SK-MEL-5 (cell line): ENCODE results near the gene RNF126. TPM values are rescaled to one million over a fixed set of nuclear protein-coding genes. Genes with fewer than 3 reads are reported as not detected.
"Not testable (repeated sequence)": the region's sequence is repeated elsewhere in the genome, so short reads cannot be mapped to it uniquely, and the experiment has no call there.

Experiments used
- DNase-seq: peaks from one replicate; pipeline ENCODE4 v3.0.0-alpha.2; 2016; ENCODE audit warnings: low read depth, low spot score
- in situ Hi-C: cut with HindIII; loops from 2 replicates; pipeline ENCODE4 v1.10.0; 2016; ENCODE audit warnings: low sequenced_read_pairs, high pct_unique_total_duplicates, low pct_unique_long_range_greater_than_20kb
- total RNA-seq: library from RNA; depleted of rRNA; stranded (reverse); fragments of >200 nt; shearing (Covaris generic); gene quantifications from 2 replicates; pipeline ENCODE4 v1.2.3, GENCODE V29; 2014

RNF126 gene
- total RNA-seq, 1 experiment from 2014 or later: 29.6 TPM

DNA sequence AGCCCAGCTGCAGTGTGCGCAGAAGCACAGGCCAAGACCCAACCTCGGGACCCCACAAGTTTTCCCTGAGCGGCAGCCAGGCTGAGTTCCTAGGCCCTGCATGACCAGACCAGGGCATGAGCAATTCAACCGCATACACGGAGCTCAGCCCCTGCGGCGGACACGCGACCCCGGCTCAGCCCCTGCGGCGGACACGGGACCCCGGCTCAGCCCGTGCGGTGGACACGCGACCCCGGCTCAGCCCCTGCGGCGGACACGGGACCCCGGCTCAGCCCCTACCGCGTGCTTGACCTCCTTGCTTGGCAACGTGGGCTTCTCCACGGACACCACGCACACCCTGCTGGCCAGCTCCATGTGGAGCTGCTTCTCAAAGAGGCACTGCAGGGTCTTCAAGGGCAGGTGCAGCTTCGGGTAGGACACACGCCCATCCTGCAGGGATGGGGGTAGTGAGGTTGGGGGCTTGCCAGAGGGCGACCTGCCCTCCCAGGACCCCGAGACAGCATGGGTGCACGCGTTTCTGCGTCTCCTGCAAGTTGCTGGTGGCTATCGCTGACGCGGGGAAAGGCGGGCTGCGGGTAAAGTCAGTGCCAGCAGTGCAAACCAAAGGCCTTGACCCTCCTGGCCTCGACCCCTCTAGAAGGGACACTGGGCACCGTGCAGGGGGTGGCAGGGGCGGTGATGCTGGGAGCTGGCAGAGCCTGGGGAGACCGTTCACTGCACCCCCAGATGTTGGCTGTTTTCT lies 39.7 kb downstream of the RNF126 start:
- no peak for DNase-seq

GRCh38 chr19:622666-623065 lies 40.3 kb downstream of the RNF126 start:
- in situ Hi-C loops: no loop called here
- no peak for DNase-seq

More for the DNA sequence above, 39.7 kb downstream of the RNF126 start:
- in situ Hi-C loops: no loop called here

GRCh38 chr19:621819-622218 lies 41.2 kb downstream of the RNF126 start:
- in situ Hi-C loops: no loop called here
- DNase-seq: no peak

- DNase-seq, in situ Hi-C loops: not testable (repeated sequence)
These were observed 41.8 kb downstream of the RNF126 start for GRCh38 chr19:621191-621590.

DNA sequence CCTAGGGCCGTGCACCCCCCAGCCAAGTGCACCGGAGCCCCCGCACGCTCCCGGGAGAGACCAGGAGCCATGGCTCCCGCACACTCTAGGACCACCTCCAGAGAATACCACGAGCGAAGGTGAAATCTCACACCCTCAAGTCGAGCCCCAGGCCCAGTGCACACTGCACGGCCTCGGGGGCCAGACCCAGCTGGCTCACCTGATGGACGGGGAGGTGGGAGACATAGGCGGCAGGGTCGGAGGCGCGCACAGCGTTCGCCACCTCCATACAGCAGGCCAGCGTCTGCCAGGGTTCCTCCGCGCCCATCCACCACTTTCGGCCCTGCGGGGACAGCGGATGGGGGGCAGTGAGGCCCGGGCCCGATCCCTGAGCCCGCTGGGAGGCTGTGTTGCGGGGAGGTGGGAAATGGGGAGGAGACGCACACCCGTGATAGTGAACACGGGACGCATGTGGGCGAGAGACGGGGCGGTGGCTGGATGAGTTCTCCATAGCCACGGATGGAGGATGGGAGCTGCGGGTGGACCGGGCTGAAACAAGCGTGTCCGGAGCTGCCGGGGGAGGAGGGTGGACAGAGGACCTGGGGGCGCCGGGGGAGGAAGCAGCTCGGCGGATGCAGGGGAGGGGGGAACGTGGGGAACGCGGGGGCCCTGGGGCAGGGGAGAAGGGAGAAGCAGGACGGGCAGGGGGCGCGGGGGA lies 42.7 kb downstream of the RNF126 start:
- in situ Hi-C loops: no loop called here
- no peak for DNase-seq

DNA sequence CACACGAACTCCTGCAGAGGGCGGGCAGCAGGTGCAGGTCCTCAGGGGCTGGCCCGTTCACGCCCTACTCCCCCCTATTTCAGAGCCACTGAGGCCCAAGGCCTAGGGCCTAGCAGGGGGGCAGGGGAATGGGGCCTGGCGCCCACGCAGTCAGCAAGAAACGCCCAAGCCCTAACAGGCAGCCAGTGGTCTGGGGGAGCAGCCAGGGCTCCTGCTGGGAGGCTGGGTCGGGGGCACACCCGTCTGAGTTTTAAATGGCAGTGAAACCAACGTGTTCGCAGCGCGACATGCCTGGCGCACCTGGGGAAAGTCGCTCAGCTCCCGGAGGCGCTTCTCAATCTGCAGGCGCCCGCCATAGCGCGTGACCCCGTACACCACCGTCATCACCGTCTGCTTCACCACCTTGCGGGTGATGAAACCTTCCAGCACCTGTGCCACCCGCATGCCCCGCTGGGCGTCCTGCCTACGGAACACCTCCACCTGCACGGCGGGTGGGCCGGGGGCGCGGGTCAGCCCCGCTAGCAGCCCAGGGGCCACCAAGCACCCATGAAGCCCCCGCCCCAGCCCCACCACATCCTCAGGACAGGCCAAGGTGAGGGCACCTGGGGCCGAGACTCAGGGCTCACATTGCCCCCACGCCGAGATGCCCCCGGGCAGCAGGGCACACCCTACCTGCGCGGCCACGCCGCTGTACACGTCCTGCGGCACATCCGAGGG lies 43.6 kb downstream of the RNF126 start:
- in situ Hi-C loops: no loop called here
- no peak for DNase-seq

DNA sequence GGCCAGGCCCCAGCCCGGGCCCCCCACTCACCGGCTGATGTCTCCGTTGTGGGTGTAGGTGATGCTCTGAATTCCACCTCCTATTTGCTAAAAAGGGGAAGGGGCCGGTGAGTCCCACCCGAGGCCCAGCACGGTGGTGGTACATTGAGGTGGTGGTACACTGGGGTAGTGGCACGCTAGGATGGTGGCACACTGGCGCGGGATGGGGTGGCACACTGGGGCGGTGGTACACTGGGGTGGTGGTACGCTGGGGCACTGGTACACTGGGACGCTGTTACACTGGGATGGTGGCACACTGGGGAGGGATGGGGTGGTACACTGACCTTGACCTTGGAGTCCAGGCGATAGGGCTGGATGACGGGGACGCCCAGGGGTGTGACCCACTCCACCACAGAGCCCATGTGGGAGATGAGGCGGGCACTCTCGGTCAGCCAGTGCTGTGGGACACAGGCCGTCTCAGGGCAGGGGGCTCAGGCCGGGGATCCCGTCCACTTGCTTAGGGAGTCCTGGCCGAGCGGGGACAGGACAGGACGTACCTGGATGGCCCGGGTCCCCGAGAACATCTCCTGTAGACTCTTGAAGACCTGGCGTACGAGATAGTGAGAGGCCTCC lies 44.2 kb downstream of the RNF126 start:
- DNase-seq: no peak
- in situ Hi-C loops: no loop called here

DNA sequence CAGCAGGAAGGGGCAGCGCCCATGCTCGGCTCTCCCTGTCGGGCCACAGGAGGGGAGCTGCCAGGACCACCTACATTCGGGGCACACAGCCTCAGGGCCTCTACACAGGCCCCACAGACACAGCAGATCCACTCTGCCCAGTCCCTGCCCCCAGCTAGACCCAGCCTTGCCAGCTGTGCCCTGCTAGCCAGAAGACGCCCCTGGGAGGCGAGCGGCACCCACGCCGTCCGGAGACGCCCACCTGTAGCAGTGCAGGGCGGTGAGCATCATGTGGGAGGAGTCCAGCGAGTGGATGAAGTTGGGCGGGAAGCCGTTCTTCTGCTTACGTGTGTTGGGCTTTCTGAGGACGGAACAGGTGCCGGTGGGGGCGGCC lies 44.8 kb downstream of the RNF126 start:
- DNase-seq: no peak
- in situ Hi-C loops: no loop called here

GRCh38 chr19:617551-618246 lies 45.3 kb downstream of the RNF126 start:
- DNase-seq: no peak
- in situ Hi-C loops: no loop called here

GRCh38 chr19:616747-617526 lies 46.1 kb downstream of the RNF126 start:
- no peak for DNase-seq
- in situ Hi-C loops: no loop called here

GRCh38 chr19:616062-616700 lies 46.8 kb downstream of the RNF126 start:
- DNase-seq: no peak
- in situ Hi-C loops: no loop called here

GRCh38 chr19:615619-616018 lies 47.4 kb downstream of the RNF126 start:
- no peak for DNase-seq
- in situ Hi-C loops: no loop called here

DNA sequence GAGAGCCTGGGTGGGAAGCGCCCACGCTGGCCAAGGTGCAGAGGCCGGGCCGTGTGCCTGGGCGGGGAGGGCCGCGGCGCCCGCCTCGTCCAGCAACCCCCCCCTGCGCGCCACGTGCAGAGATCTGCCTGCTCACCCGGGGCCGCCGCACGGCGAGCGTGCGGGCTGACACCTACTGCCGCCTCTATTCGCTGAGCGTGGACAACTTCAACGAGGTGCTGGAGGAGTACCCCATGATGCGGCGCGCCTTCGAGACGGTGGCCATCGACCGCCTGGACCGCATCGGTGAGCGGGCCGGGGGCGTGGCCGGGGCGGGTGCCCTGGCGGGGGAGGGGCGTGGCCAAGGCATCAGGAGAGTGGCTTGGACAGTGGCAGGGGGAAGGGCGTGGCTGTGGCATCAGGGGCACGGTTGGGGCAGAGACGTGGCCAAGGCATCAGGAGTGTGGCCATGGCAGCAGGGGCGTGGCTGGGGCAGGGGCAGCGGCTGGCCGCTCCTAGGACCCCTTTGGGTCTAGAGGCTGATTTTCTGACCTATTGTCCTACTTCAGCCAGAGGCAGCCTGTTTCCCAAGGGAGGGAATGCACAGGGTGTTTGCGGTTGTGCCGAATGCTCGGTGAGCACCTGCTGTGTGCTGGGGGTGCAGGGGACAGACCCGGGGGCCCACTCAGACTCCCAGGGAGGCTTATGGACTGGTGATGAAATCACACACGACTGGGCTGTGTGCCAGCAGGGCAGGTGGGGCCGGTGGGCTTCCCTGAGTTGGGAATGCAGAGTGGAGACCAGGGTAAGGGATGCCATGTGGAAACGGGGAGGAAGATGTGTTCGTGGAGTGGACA lies 49.1 kb downstream of the RNF126 start:
- in situ Hi-C loops: no loop called here
- no peak for DNase-seq

- in situ Hi-C loops: no loop called here
These were observed 50.1 kb downstream of the RNF126 start for GRCh38 chr19:612941-613340.

GRCh38 chr19:611481-611868 lies 51.5 kb downstream of the RNF126 start:
- in situ Hi-C loops: no loop called here
- DNase-seq: no peak

More at GRCh38 chr19:612941-613340, 50.1 kb downstream of the RNF126 start:
- no peak for DNase-seq
